SHP77 treated with DMSO at 0.1 percent for 48 hours (cell line): Measurements from ENCODE around the gene ERBB4.
A peak's percentile ranks its signal among the peaks of the same experiment; 100 is the strongest.

Experiments
- DNase-seq: peaks from one replicate; lab custom pipeline; 2025; lab: John Stamatoyannopoulos, UW

ERBB4 gene

GRCh38 chr2:211468217-211468616, 1070.4 kb downstream of the ERBB4 start:
- no peak for DNase-seq

GRCh38 chr2:211463397-211463796, 1075.2 kb downstream of the ERBB4 start:
- no peak for DNase-seq

GRCh38 chr2:211458974-211459373, 1079.6 kb downstream of the ERBB4 start:
- DNase-seq: no peak

- DNase-seq: no peak
Measured at GRCh38 chr2:211457325-211457724, 1081.3 kb downstream of the ERBB4 start.

DNA sequence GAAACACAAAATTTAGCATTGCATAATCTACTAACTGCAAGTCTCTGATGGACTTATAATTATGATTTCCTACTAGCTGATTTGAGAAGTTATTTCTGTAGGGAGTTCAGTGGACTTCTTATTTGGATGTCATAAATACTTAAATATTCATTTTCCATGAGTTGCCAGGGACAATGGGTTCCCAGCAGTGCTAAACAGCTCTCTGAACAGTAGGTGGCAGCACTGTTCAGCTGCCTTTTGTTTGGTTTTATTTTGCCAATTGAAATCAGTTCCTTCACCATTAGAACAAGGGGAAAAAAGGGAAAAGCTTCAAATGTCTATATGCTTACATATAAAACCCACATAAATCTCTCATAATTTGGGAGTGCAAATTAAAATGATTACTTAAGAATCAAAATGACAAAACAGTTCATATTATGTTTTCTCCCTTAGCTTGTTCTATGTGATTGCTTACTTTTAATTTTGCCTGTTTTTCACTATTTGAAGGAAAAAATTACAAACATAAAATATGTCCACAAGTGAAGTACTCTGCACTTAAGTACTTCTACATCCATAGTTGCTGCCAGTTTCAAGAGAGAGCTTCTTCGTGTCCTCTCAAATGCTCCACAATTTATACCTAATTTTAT, 1083.3 kb downstream of the ERBB4 start:
- DNase-seq: peak; percentile 46

- peak; percentile 13 for DNase-seq
Measured at GRCh38 chr2:211454679-211455078, 1083.9 kb downstream of the ERBB4 start.

- DNase-seq: no peak
Measured at GRCh38 chr2:211453311-211453887, 1085.2 kb downstream of the ERBB4 start.

- no peak for DNase-seq
Measured at GRCh38 chr2:211451642-211452041, 1087.0 kb downstream of the ERBB4 start.

DNA sequence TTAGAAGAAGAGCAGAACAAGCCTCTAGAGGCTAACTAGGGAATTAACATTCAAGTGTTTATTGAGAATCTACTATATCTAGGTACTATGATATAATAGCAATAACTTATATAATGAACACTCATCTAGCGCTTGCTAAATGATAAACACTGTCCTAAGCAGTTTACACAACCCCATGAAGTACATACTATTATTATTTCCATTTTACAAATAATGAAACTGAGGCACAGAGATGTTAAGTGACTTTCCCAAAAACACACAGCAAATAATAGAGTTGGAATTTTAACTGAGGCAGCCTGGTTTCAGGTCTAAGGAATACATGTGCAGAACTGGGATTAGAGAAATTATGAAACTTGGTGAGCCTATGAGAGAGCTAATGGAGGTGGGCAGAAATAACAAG, 1088.8 kb downstream of the ERBB4 start:
- no peak for DNase-seq

DNA sequence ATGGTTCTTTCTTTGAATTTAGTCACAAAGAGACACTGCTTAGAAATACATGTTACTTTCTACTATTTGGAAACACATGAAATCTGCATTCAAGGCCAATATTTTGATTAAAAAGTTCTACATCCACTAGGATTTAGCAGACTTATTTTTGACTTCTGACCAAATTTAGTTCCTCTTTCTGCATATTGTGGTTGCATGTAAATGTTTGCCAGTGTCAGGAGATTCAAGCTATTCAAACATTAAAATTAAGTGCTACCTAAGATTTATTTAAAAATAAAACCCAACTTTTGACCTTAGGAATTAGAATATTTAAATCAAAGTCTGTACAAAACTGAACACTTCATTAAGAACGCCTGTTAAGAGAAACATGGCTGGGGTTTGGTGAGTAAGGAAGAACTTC, 1091.1 kb downstream of the ERBB4 start:
- no peak for DNase-seq

- DNase-seq: no peak
Measured at GRCh38 chr2:211440107-211440506, 1098.5 kb downstream of the ERBB4 start.

DNA sequence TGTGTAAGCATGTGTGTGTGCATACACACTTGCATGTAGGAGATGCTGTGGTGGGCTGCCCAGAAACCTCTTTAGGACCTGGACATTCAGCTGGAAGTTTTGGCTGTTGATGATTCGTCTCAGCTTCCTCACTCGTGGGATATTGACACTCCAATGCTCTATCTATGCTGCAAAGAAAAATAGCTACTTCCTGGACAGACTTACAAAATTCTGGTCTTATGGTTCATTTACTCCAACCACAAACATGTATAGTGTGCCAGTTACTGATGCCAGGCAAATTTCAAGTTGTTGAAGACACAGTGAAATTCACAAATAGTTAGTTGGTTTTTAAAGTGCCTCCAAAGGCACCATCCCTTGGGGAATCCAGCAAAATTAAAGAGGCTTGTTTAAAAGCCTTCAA, 1099.6 kb downstream of the ERBB4 start:
- no peak for DNase-seq

DNA sequence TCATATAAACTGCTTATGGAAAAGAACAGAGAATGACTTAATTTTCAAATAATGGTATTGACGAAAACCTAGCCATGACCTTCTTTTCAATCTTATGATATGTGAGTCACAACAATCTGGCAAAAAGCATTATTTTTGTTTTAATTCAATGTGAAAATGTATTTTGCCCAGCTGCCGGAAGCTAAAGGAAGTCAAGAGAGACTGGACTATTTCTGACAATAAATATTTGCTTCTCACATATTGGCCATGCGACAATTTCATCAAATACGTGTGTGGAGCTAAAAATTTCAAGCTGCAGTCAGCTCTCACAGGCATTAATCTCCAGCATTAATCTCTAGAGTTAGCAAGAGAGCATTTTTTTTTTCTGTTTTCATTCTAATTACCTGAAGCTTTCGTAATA, 1101.2 kb downstream of the ERBB4 start:
- no peak for DNase-seq

GRCh38 chr2:211436182-211436581, 1102.4 kb downstream of the ERBB4 start:
- no peak for DNase-seq

- no peak for DNase-seq
Measured at GRCh38 chr2:211435331-211435730, 1103.3 kb downstream of the ERBB4 start.

GRCh38 chr2:211434773-211435172, 1103.8 kb downstream of the ERBB4 start:
- no peak for DNase-seq

GRCh38 chr2:211429256-211429920, 1109.2 kb downstream of the ERBB4 start:
- DNase-seq: no peak

GRCh38 chr2:211426240-211426639, 1112.4 kb downstream of the ERBB4 start:
- no peak for DNase-seq

DNA sequence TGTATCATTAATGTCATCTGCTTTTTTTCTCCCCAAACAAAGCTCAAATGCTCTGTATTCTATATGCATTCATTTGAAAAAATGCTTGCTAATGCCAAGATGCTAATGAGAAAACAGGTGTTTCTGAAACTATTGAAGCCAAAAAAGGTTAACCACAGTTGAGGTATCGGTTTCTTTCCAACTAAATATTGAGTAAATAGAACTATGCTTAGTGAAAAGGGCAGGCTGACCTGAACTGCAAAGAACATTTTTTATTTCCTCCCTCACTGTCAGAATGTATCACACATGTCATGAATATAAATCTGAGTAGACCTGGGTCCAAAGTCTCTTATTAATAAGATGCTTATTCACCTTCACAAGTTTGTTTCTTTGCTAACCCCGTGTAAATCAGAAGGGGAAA, 1115.6 kb downstream of the ERBB4 start:
- no peak for DNase-seq

DNA sequence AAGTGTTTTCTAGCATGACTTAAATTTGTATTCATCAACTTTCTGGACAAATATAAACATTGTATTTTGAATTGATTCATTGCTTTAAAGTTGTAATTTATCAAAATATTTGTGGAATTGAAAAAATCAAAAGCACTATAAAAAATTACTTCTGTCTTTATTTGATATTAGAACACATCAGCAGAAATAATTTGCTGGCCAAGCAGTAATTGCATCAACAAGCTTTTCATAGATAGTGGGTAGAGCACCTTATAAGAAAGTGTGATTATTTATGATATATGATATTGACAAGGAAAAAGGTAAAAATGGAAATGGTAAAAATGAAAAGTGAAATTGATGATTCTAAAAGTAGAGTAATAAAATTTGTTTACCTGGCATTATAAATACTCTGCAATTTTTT, 1121.1 kb downstream of the ERBB4 start:
- DNase-seq: no peak

DNA sequence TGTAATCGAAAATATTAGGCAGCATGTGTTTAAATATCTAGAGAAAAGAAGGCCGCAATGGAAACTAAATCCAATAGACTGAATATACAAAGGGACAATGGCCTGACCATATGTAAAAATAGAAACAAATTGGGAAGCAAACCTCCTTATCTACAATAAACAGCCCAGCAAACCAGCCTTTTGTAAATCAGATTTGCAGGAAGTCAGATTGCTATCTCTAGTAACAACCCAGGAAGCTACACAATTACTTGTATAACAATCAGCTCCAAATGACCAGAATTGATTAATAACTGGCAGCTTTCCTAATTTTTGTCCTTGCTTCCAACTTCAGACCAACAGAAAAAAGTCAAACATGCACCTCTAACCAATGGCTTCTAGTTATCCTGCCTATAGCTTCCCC, 1122.2 kb downstream of the ERBB4 start:
- no peak for DNase-seq

- no peak for DNase-seq
Measured at GRCh38 chr2:211413746-211414145, 1124.9 kb downstream of the ERBB4 start.

- DNase-seq: peak; percentile 27
Measured at GRCh38 chr2:211408483-211408891, 1130.1 kb downstream of the ERBB4 start.

- DNase-seq: no peak
Measured at GRCh38 chr2:211407076-211407475, 1131.5 kb downstream of the ERBB4 start.
